Esophagus (tissue), 2 donors: ENCODE results near the gene CPNE5. TPM values are rescaled to one million over a fixed set of nuclear protein-coding genes. Genes with fewer than 3 reads are reported as not detected.

Experiments
- H3K27ac ChIP-seq, 2 donors: one replicate each; pipeline ENCODE4 v1.5.1; 2013; ENCODE audit warnings: low read depth in 2 of 2, mild to moderate bottlenecking in 2 of 2, inconsistent platforms in 1 of 2, low read length in 1 of 2, moderate library complexity in 1 of 2
- H3K27me3 ChIP-seq, 2 donors: one replicate each; pipeline ENCODE4 v1.6.1; 2013; ENCODE audit warnings: low read length in 2 of 2, control low read depth in 1 of 2, mild to moderate bottlenecking in 1 of 2; ENCODE audit not compliant: insufficient read depth in 2 of 2, control insufficient read depth in 1 of 2
- H3K36me3 ChIP-seq, 2 donors: one replicate each; pipeline ENCODE4 v1.6.1; 2013; ENCODE audit warnings: low read length in 1 of 2; ENCODE audit not compliant: control insufficient read depth in 2 of 2, insufficient read depth in 2 of 2
- H3K4me1 ChIP-seq, 2 donors: one replicate each; pipeline ENCODE4 v1.6.1; 2013; ENCODE audit warnings: low read length in 1 of 2; ENCODE audit not compliant: control insufficient read depth in 2 of 2, insufficient read depth in 2 of 2
- H3K4me3 ChIP-seq, 2 donors: one replicate each; pipeline ENCODE4 v1.5.1; 2013; ENCODE audit warnings: low read length in 2 of 2, mild to moderate bottlenecking in 2 of 2, low read depth in 1 of 2, moderate library complexity in 1 of 2
- H3K9me3 ChIP-seq, 2 donors: one replicate each; pipeline ENCODE4 v1.6.1; 2013; ENCODE audit warnings: mild to moderate bottlenecking in 2 of 2, low read depth in 1 of 2, low read length in 1 of 2, moderate library complexity in 1 of 2; ENCODE audit not compliant: control insufficient read depth in 2 of 2, insufficient read depth in 1 of 2
- WGBS, 2 donors: extraction: QIAGEN DNeasy Blood & Tissue Kit; methylation state at CpG; one replicate each; pipeline ENCODE4 v1.1.7; 2013; 5-methylcytosine and 5-hydroxymethylcytosine counted together
- polyA plus RNA-seq, 2 donors: library from polyadenylated mRNA; stranded (reverse); fragments of 200-250 nt; gene quantifications; one replicate each; pipeline ENCODE4 v1.2.3, GENCODE V29; 2013
- donor health status: healthy with polysubstance abuse.
- donor health status: Bipolar disorder and iron deficiency.

CPNE5 gene
- polyA plus RNA-seq, 2 donors, result 0.73 to 0.81 TPM

DNA sequence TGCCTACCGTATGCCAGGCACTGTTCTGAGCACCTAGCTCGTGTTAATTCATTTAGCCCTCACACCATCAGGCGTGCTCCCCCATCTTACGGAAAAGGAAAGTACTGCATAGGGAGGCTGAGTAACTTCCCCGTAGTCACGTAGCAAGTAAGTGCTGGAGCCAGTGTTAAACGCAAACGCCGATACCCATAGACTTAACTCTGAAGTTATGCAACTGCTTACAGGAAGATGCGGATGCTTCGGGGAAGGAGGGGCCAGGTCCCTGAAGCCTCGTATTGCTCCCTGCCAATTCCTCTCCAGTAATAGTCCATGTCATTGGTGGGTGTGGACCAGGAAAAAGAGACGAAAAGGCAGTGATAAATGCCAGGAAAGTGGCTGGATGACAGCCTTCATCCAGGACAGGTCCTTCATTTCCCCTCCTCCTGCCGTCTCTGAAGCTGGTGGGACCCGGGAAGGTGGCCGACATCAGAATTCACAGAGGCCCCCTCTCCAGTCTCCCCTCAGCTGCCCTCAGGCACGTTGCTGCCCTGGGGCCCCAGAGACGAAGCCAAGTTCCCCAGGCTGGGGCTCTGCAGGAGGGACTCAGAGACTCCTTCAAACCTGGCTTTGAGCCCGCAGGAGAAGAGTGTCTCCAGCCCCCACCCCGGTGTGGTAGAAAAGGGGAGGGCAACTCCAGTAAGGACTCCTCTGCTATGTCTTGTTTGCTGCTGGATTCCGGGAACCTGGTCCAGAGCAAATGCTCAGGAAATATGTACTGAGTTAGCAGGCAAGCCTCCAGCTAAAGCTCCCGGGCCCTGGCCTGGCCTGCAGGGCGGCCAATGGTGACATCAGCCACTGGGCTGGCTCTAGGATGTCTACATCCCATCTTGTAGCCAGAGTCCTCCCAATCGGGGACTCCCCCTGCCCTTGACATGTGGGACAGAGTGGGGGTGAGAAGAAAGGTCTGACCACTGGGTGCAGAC, 103.9 kb downstream of the CPNE5 start:
- peak overlapping the region in 1 of 2 donors; percentile 8 for H3K4me3 ChIP-seq
- 10 to 16% methylated on average over 24 of the region's 24 CpGs for WGBS, 2 donors

DNA sequence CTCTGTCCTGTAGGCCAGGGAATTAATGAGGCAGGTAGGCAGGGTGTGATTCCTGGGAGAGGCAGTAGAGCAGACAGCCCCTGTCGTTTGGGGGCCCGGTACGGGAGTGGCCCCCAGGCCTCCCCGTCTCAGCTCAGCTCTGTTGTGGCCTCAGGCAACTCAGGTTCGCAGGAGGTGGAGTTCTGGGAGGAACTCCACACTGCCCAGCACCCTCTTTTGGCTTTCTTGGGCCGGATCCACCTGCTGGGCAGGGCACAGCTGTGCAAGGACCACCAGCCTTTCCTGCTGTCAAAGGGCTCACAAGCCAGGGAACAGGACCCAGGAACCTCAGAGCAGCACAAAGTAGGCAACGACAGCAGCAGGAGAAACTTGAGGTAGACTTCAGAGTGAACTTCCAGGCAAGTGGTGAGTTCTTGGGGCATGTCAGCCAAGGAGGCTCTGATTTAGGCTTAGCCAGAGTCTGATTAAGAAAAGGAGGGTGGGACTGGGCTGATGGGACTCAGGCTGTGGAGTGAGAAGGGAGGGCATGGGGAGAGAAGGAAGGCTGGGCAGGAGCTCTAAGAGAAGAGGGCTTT, 104.7 kb downstream of the CPNE5 start:
- H3K4me3 ChIP-seq, result peak overlapping the region in 1 of 2 donors; percentile 8

More for the DNA sequence above, 103.9 kb downstream of the CPNE5 start:
- H3K27me3 ChIP-seq, result no peaks in the 10 kb centered on the region
- peaks cover 0 to 13% of the 10 kb centered on the region in 2 donors for H3K4me1 ChIP-seq
- H3K9me3 ChIP-seq, result no peaks in the 10 kb centered on the region
- no peaks in the 10 kb centered on the region for H3K36me3 ChIP-seq
- H3K27ac ChIP-seq, result peak overlapping the region; percentile 80 to 89

DNA sequence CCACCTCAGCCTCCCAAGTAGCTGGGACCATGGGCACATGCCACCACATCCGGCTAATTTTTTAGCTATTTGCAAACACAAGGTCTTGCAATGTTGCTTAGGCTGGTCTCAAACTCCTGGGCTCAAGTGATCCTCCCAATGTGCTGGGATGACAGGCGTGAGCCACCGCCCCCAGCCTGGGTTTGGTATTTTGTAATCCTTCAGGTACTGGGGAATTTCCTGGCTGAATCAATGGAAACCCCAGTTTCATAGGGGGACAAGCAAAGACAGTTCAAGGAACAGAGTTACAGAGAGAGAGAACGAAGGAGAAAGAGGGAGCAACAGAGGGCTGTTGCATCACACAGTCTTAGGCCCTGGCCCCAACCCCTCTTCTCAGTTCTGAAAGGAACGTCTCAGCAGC, 105.9 kb downstream of the CPNE5 start:
- H3K27ac ChIP-seq, result no peak overlapping the region

More for the DNA sequence above, 104.7 kb downstream of the CPNE5 start:
- Histone ChIP-seq H3K4me1 (peaks cover 0 to 13% of the 10 kb centered on the region in 2 donors), H3K9me3 (no peaks in the 10 kb centered on the region), H3K36me3 (no peaks in the 10 kb centered on the region), H3K27ac (peak overlapping the region; percentile 53 to 89), H3K27me3 (no peaks in the 10 kb centered on the region)
- 57 to 73% methylated on average over 7 of the region's 7 CpGs for WGBS, 2 donors

DNA sequence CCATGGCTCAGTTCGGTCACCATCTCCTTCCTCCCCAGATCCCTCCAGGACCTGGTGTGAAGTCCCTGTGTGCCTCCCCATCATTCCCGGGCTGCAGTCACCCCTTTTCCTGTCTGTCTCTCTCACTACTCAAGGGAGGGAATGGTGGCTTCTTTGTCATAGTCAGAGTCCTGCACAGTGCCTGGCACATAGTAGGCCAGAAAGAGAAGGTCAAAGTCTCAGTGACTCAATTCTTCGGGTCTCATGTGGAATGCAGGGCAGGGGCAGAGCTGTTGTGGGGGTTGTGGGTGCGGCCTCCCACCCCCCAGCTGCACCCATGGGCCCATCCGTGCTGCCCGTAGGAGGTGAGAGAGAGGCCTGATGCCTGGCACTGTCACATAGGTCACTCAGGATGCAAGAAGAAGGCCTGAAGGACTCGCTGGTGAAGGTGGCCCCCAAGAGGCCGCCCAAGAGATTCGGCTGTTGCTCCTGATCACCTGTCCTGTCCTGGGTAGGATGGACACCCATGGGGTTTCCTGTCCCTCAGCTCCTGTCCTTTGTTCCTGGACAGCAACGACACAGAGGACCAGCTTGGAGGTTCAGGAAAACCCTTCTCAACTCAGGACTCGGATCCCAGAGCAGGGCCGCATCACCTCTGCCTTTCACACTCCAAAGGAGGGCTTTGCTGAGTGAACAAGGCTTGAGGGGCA, 107.5 kb downstream of the CPNE5 start:
- 91 to 92% methylated on average over 12 of the region's 12 CpGs for WGBS, 2 donors
- Histone ChIP-seq H3K9me3 (no peaks in the 10 kb centered on the region), H3K36me3 (no peaks in the 10 kb centered on the region), H3K27me3 (no peaks in the 10 kb centered on the region), H3K27ac (no peak overlapping the region), H3K4me3 (no peak overlapping the region), H3K4me1 (peaks cover 0 to 13% of the 10 kb centered on the region in 2 donors)

More for the DNA sequence above, 105.9 kb downstream of the CPNE5 start:
- WGBS, 2 donors, result 76 to 78% methylated on average over 5 of the region's 5 CpGs
- no peak overlapping the region for H3K4me3 ChIP-seq
- no peaks in the 10 kb centered on the region for H3K36me3 ChIP-seq
- peaks cover 0 to 13% of the 10 kb centered on the region in 2 donors for H3K4me1 ChIP-seq
- H3K9me3 ChIP-seq, result no peaks in the 10 kb centered on the region
- H3K27me3 ChIP-seq, result no peaks in the 10 kb centered on the region

DNA sequence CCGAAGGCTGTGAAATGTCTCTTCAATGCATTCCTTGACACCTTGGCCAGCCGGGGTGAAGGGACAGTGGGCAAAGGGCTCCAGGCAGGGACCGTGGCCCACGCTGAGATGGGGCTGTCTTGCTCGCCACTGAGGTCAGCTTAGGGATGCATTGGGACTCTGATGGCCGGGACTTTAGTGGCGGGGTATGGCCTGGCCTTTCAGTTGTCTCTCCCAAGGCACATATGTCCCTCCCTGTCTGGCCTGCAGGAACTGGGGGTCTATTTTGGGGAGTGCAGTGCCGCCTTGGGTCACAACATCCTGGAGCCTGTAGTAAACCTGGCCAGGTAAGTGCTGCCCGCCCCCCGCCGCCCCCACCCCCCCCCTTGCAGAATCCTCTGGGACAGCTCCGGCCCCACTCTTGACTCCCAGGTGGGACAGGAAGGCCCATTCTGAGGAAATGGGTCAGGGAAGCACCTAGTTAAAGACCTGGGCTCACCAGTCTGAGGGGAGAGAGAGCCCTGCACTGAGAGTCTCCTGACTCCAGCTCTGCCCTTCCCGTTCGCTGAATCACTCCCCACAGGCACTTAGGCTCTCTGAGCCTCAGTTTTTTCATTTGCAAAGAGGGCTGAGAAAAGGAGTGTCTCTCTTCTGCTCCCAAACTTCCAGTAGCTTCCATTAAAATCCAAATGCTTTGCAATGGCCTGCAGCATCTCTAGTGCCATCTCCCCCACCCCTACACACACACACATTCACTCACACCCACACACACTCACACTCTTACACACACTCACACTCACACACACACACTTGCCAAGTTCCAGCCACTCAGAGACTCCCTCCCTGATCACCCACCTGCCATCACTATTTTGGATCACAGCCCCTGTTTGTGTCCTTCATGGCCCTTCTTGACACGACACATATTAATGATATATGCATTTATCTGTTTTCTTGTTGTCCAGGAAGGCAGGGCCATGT, 108.5 kb downstream of the CPNE5 start:
- WGBS, 2 donors, result 89 to 91% methylated on average over 15 of the region's 15 CpGs
- no peak overlapping the region for H3K27ac ChIP-seq
- H3K4me1 ChIP-seq, result peaks cover 0 to 13% of the 10 kb centered on the region in 2 donors
- no peaks in the 10 kb centered on the region for H3K9me3 ChIP-seq
- H3K4me3 ChIP-seq, result no peak overlapping the region
- H3K27me3 ChIP-seq, result no peaks in the 10 kb centered on the region
- no peaks in the 10 kb centered on the region for H3K36me3 ChIP-seq

DNA sequence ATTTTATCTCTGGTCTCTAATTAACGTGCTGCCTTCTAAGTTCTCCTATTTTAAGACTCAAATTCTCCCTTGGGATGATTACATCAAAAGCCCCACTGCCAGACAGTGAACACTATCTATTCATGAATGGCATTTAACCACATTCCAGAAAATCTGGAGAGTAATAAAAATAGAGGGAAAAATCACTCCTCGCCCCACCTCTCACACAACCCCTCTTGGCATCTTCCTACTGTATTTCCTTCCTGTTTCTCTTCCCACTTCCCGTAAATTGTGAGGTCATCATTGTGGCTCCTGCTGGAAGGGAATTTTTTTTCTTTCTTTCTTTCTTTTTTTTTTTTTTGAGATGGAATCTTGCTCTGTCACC, 110.1 kb downstream of the CPNE5 start:
- H3K36me3 ChIP-seq, result no peaks in the 10 kb centered on the region
- H3K27ac ChIP-seq, result no peak overlapping the region
- no peaks in the 10 kb centered on the region for H3K9me3 ChIP-seq
- 54 to 56% methylated on average over 3 of the region's 3 CpGs for whole genome bisulfite sequencing, 2 donors
- H3K4me1 ChIP-seq, result no peaks in the 10 kb centered on the region
- H3K4me3 ChIP-seq, result no peak overlapping the region
- H3K27me3 ChIP-seq, result no peaks in the 10 kb centered on the region

DNA sequence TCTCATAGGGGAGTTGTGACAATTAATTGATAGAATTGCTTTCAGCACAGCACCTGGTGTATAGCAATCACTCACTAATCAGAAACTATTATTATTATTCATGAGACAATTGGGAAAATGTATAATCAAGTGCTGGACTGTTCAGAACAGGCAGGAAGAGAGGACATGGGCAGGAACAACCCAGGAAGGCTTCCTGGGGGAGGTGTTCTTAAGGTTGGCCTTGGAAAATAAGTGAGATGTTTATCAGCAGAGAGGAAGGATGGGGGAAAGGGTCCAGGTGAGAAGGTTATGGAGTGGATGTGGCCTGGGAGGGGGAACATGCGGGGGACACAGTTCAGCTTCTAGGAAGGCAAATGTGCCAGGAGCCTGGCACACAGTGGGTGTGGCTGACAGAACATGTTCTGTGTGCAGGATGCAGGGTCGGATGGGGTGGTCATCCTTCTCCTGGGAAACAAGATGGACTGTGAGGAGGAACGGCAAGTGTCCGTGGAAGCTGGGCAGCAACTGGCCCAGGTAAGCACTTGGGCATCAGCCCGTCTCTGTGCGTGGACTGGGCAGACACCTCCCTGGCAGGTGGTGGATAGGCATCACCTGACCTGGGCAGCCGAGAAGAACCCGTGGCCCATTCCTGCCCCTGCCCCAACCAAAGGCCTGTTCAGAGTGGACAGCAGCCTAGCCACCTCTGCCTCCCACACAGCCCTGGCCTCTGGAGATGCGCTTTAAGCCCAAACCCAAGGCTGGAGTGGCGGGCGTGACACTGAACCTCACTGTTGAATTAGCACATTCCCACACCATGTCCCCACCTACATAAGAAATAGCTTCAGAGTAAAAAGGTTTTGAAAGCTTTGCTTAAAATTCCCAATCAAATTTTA, 110.7 kb downstream of the CPNE5 start:
- Histone ChIP-seq H3K27me3 (no peaks in the 10 kb centered on the region), H3K4me3 (no peak overlapping the region), H3K36me3 (no peaks in the 10 kb centered on the region), H3K27ac (no peak overlapping the region), H3K4me1 (no peaks in the 10 kb centered on the region), H3K9me3 (no peaks in the 10 kb centered on the region)
- 82 to 88% methylated on average over 11 of the region's 11 CpGs for WGBS, 2 donors

DNA sequence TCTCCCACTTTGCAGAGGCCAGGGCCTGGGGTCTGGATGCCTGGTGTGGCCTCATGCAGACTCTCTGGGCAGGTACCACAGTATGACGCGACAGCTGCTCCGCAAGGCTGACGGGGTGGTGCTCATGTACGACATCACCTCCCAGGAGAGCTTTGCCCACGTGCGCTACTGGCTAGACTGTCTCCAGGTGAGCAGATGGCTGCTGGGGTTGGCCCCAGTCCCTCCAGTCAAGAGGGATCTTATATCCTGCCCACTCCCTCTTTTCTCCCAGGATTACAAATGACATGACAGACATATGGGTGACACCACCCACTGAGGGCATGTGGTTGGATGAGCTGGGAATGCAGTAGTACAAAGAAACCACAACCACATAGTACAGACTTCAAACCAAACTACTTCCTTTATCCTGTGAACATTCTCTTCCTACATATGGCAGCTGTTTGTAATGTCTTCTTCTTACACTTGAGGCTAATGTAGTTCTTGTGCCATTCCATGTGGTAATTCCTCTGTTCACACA, 111.7 kb downstream of the CPNE5 start:
- peak overlapping the region in 1 of 2 donors; percentile 1 for H3K27ac ChIP-seq
- no peaks in the 10 kb centered on the region for H3K27me3 ChIP-seq
- no peak overlapping the region for H3K4me3 ChIP-seq
- H3K4me1 ChIP-seq, result peaks cover 0 to under 1% of the 10 kb centered on the region in 2 donors
- H3K9me3 ChIP-seq, result no peaks in the 10 kb centered on the region
- 72 to 75% methylated on average over 7 of the region's 7 CpGs for WGBS, 2 donors
- H3K36me3 ChIP-seq, result no peaks in the 10 kb centered on the region
